Mesenchymal stem cell (in vitro differentiated cells and primary cell): ENCODE results near the gene IFRD2.

ENCODE experiments used
- DNase-seq: peaks from one replicate; pipeline ENCODE4 v3.0.0-alpha.2; 2013
- H2AFZ ChIP-seq: one replicate; pipeline ENCODE4 v1.6.1; 2013; ENCODE audit warnings: low read depth, mild to moderate bottlenecking, control low read depth, inconsistent platforms, low read length, moderate library complexity
- H2AK5ac ChIP-seq: 2 replicates; pipeline ENCODE4 v1.6.1; 2013; ENCODE audit warnings: low read length, moderate library complexity, mild to moderate bottlenecking, inconsistent platforms; ENCODE audit not compliant: severe bottlenecking
- H2BK120ac ChIP-seq: one replicate; pipeline ENCODE4 v1.6.1; 2013; ENCODE audit warnings: low read depth, mild to moderate bottlenecking, inconsistent platforms, low read length, moderate library complexity
- H2BK12ac ChIP-seq, 2 experiments: one replicate each; pipeline ENCODE4 v1.6.1; 2013; ENCODE audit warnings: inconsistent platforms in 2 of 2, low read length in 2 of 2, mild to moderate bottlenecking in 2 of 2, moderate library complexity in 2 of 2, control low read depth in 1 of 2
- H2BK15ac ChIP-seq: one replicate; pipeline ENCODE4 v1.6.1; 2013; ENCODE audit warnings: mild to moderate bottlenecking, low read depth, inconsistent platforms; ENCODE audit not compliant: poor library complexity, severe bottlenecking
- H2BK5ac ChIP-seq: 2 replicates; pipeline ENCODE4 v1.6.1; 2013; ENCODE audit warnings: low read depth, mild to moderate bottlenecking, low read length, control low read depth, inconsistent platforms; ENCODE audit not compliant: poor library complexity, severe bottlenecking
- H3K14ac ChIP-seq, 2 experiments: one replicate each; pipeline ENCODE4 v1.6.1; 2013; ENCODE audit warnings: inconsistent platforms in 2 of 2, low read length in 2 of 2, control low read depth in 1 of 2, mild to moderate bottlenecking in 1 of 2, moderate library complexity in 1 of 2
- H3K18ac ChIP-seq, 2 experiments: one replicate each; pipeline ENCODE4 v1.6.1; 2013; ENCODE audit warnings: inconsistent platforms in 2 of 2, low read length in 2 of 2, control low read depth in 1 of 2, low read depth in 1 of 2, mild to moderate bottlenecking in 1 of 2
- H3K23ac ChIP-seq, 2 experiments: one replicate each; pipeline ENCODE4 v1.6.1; 2013; ENCODE audit warnings: inconsistent platforms in 2 of 2, low read length in 2 of 2, mild to moderate bottlenecking in 2 of 2, moderate library complexity in 2 of 2, control low read depth in 1 of 2
- H3K27ac ChIP-seq: 2 replicates; pipeline ENCODE4 v1.5.1; 2013; ENCODE audit warnings: mild to moderate bottlenecking, moderate library complexity, low read length, control low read depth, inconsistent platforms; ENCODE audit not compliant: poor library complexity, severe bottlenecking
- H3K27me3 ChIP-seq, 2 experiments: 2 replicates each; pipeline versions ENCODE4 v1.6.1 to v1.7.0; 2013; ENCODE audit warnings: low read length in 2 of 2, mild to moderate bottlenecking in 2 of 2, moderate library complexity in 2 of 2, control low read depth in 1 of 2, inconsistent platforms in 1 of 2; ENCODE audit not compliant: control insufficient read depth in 1 of 2, insufficient read depth in 1 of 2
- H3K36me3 ChIP-seq, 2 experiments: 2 replicates each; pipeline versions ENCODE4 v1.6.1 to v1.7.0; 2013; ENCODE audit warnings: low read length in 2 of 2, control low read depth in 1 of 2, inconsistent platforms in 1 of 2, low read depth in 1 of 2, mild to moderate bottlenecking in 1 of 2; ENCODE audit not compliant: insufficient read depth in 2 of 2, control insufficient read depth in 1 of 2
- H3K4ac ChIP-seq, 2 experiments: one replicate each; pipeline ENCODE4 v1.6.1; 2013; ENCODE audit warnings: inconsistent platforms in 2 of 2, low read length in 2 of 2, mild to moderate bottlenecking in 2 of 2, moderate library complexity in 2 of 2, control low read depth in 1 of 2, low read depth in 1 of 2
- H3K4me1 ChIP-seq: 2 replicates; pipeline ENCODE4 v1.6.1; 2013; ENCODE audit warnings: low read depth, low read length, control low read depth; ENCODE audit not compliant: control insufficient read depth, insufficient read depth
- H3K4me2 ChIP-seq: 2 replicates; pipeline ENCODE4 v1.6.1; 2013; ENCODE audit warnings: low read length, mild to moderate bottlenecking, inconsistent platforms; ENCODE audit not compliant: poor library complexity, severe bottlenecking
- H3K4me3 ChIP-seq, 2 experiments: 2 replicates each; pipeline versions ENCODE4 v1.5.1 to v1.7.0; 2013; ENCODE audit warnings: low read length in 2 of 2, mild to moderate bottlenecking in 2 of 2, control low read depth in 1 of 2, low read depth in 1 of 2; ENCODE audit not compliant: insufficient read depth in 1 of 2
- H3K79me1 ChIP-seq: replicated peaks from 2 replicates; pipeline ENCODE4 v1.6.1; 2013; ENCODE audit warnings: mild to moderate bottlenecking, control low read depth, low read length, inconsistent platforms; ENCODE audit not compliant: poor library complexity, severe bottlenecking
- H3K9ac ChIP-seq: 2 replicates; pipeline ENCODE4 v1.7.0; 2013; ENCODE audit warnings: mild to moderate bottlenecking, low read length, moderate library complexity
- H3K9me3 ChIP-seq: 2 replicates; pipeline ENCODE4 v1.7.0; 2013; ENCODE audit warnings: mild to moderate bottlenecking, low read length; ENCODE audit not compliant: control insufficient read depth
- H4K8ac ChIP-seq: one replicate; pipeline ENCODE4 v1.6.1; 2013; ENCODE audit warnings: inconsistent platforms, mild to moderate bottlenecking, low read length, moderate library complexity
- H4K91ac ChIP-seq: one replicate; pipeline ENCODE4 v1.6.1; 2013; ENCODE audit warnings: mild to moderate bottlenecking, low read length, inconsistent platforms
- WGBS: methylation state at CpG from one replicate; pipeline ENCODE4 v1.1.7; 2013; ENCODE audit warnings: mixed read lengths; 5-methylcytosine and 5-hydroxymethylcytosine counted together

IFRD2 gene

GRCh38 chr3:50258029-50258680 is 34.1 kb downstream of the IFRD2 start:
- H2BK120ac ChIP-seq, result no peak overlapping the region
- no peak overlapping the region for H2BK5ac ChIP-seq
- H3K27me3 ChIP-seq, result no peaks in the 10 kb centered on the region
- H3K18ac ChIP-seq, result no peak overlapping the region
- no peak overlapping the region for H2BK12ac ChIP-seq
- H2BK15ac ChIP-seq, result peak overlapping the region; percentile 9
- H3K4me3 ChIP-seq, result no peak overlapping the region
- H4K8ac ChIP-seq, result no peak overlapping the region
- peaks cover 58 to 64% of the 10 kb centered on the region in 2 experiments for H3K36me3 ChIP-seq
- no peak for DNase-seq
- no peak overlapping the region for H2AFZ ChIP-seq
- no peak overlapping the region for H3K4ac ChIP-seq
- no peaks in the 10 kb centered on the region for H3K9me3 ChIP-seq
- no peak overlapping the region for H3K9ac ChIP-seq
- H3K27ac ChIP-seq, result no peak overlapping the region
- no peak overlapping the region for H3K23ac ChIP-seq
- no peak overlapping the region for H3K4me2 ChIP-seq
- WGBS, result 96% methylated on average over 15 of the region's 17 CpGs
- H2AK5ac ChIP-seq, result no peak overlapping the region
- peaks cover 19% of the 10 kb centered on the region for H3K79me1 ChIP-seq
- peaks cover 50% of the 10 kb centered on the region for H3K4me1 ChIP-seq
- H4K91ac ChIP-seq, result no peak overlapping the region
- no peak overlapping the region for H3K14ac ChIP-seq

- Histone ChIP-seq H3K4ac (no peak overlapping the region), H2AK5ac (no peak overlapping the region), H3K27ac (no peak overlapping the region), H3K9me3 (no peaks in the 10 kb centered on the region), H4K8ac (no peak overlapping the region), H4K91ac (no peak overlapping the region), H2BK15ac (no peak overlapping the region), H3K79me1 (peaks cover 19% of the 10 kb centered on the region), H3K18ac (no peak overlapping the region), H3K4me1 (peaks cover 49% of the 10 kb centered on the region), H3K36me3 (peaks cover 66 to 73% of the 10 kb centered on the region in 2 experiments), H3K4me3 (no peak overlapping the region), H3K27me3 (no peaks in the 10 kb centered on the region), H3K23ac (no peak overlapping the region), H2BK12ac (no peak overlapping the region), H3K9ac (no peak overlapping the region), H2AFZ (no peak overlapping the region), H2BK5ac (no peak overlapping the region), H3K14ac (no peak overlapping the region), H2BK120ac (no peak overlapping the region), H3K4me2 (no peak overlapping the region)
- WGBS, result 93% methylated on average over 20 of the region's 20 CpGs
- DNase-seq, result no peak
Observed at GRCh38 chr3:50256978-50257890, 35.0 kb downstream of the IFRD2 start.

GRCh38 chr3:50255251-50255615 is 37.0 kb downstream of the IFRD2 start:
- no peak for DNase-seq
- Histone ChIP-seq H3K79me1 (peaks cover 17% of the 10 kb centered on the region), H2BK120ac (no peak overlapping the region), H2BK5ac (no peak overlapping the region), H3K4me1 (peaks cover 48% of the 10 kb centered on the region), H3K36me3 (peaks cover 80 to 90% of the 10 kb centered on the region in 2 experiments), H3K27me3 (no peaks in the 10 kb centered on the region), H3K18ac (no peak overlapping the region), H2BK15ac (no peak overlapping the region), H3K23ac (no peak overlapping the region), H4K91ac (no peak overlapping the region), H3K4me3 (no peak overlapping the region), H3K9ac (peak overlapping the region; percentile 38), H2BK12ac (no peak overlapping the region), H2AK5ac (peak overlapping the region; percentile 27), H2AFZ (no peak overlapping the region), H3K14ac (no peak overlapping the region), H3K27ac (peak overlapping the region; percentile 36), H3K4ac (no peak overlapping the region), H3K9me3 (no peaks in the 10 kb centered on the region), H3K4me2 (no peak overlapping the region), H4K8ac (no peak overlapping the region)
- 93% methylated on average over 9 of the region's 9 CpGs for WGBS

GRCh38 chr3:50254577-50255250 is 37.5 kb downstream of the IFRD2 start:
- peaks cover 83 to 93% of the 10 kb centered on the region in 2 experiments for H3K36me3 ChIP-seq
- DNase-seq, result no peak
- peak overlapping the region; percentile 27 for H2AK5ac ChIP-seq
- H3K27ac ChIP-seq, result peak overlapping the region; percentile 36
- no peaks in the 10 kb centered on the region for H3K27me3 ChIP-seq
- 71% methylated on average over 8 of the region's 8 CpGs for WGBS
- H2BK120ac ChIP-seq, result no peak overlapping the region
- no peak overlapping the region for H4K8ac ChIP-seq
- no peaks in the 10 kb centered on the region for H3K9me3 ChIP-seq
- H3K9ac ChIP-seq, result peak overlapping the region; percentile 38
- H4K91ac ChIP-seq, result no peak overlapping the region
- no peak overlapping the region for H3K18ac ChIP-seq
- H3K4me1 ChIP-seq, result peaks cover 51% of the 10 kb centered on the region
- H3K79me1 ChIP-seq, result peaks cover 17% of the 10 kb centered on the region
- no peak overlapping the region for H2AFZ ChIP-seq
- no peak overlapping the region for H3K4me2 ChIP-seq
- no peak overlapping the region for H3K23ac ChIP-seq
- H2BK12ac ChIP-seq, result no peak overlapping the region
- no peak overlapping the region for H3K14ac ChIP-seq
- no peak overlapping the region for H2BK5ac ChIP-seq
- H3K4me3 ChIP-seq, result no peak overlapping the region
- no peak overlapping the region for H2BK15ac ChIP-seq
- H3K4ac ChIP-seq, result no peak overlapping the region
